GM23338 (cell line): ENCODE results near the gene PISD. TPM values are rescaled to one million over a fixed set of nuclear protein-coding genes. Genes with fewer than 3 reads are reported as not detected.
A peak's percentile ranks its signal among the peaks of the same experiment; 100 is the strongest.

Source experiments
- ATAC-seq: fragments of 200-7000 bp; cut with Tn5 transposase; 3 replicates; pipeline ENCODE4 v1.9.1; 2020
- DNase-seq: peaks from one replicate; pipeline ENCODE4 v3.0.0-alpha.2; 2015; ENCODE audit warnings: low spot score
- H2AFZ ChIP-seq: fragments of 200-600 bp; sonication (generic); 2 replicates; pipeline ENCODE4 v1.8.0; 2016; ENCODE audit warnings: antibody characterized with exemption, mild to moderate bottlenecking, moderate library complexity
- H3F3A ChIP-seq: fragments of 200-600 bp; sonication (generic); replicated peaks from 2 replicates; pipeline ENCODE4 v1.8.0; 2017; ENCODE audit warnings: antibody characterized with exemption, mixed run types, low read depth
- H3K27ac ChIP-seq: fragments of 200-600 bp; sonication (generic); 2 replicates; pipeline ENCODE4 v1.6.1; 2016; ENCODE audit warnings: low read depth
- H3K27me3 ChIP-seq: fragments of 200-600 bp; sonication (generic); 2 replicates; pipeline ENCODE4 v1.8.0; 2016; ENCODE audit warnings: mild to moderate bottlenecking, mixed run types, moderate library complexity; ENCODE audit not compliant: insufficient read depth
- H3K36me3 ChIP-seq: fragments of 200-600 bp; sonication (generic); 2 replicates; pipeline ENCODE4 v1.8.0; 2016; ENCODE audit warnings: mild to moderate bottlenecking; ENCODE audit not compliant: insufficient read depth
- H3K4me1 ChIP-seq: fragments of 200-600 bp; sonication (generic); 2 replicates; pipeline ENCODE4 v1.8.0; 2016; ENCODE audit warnings: mild to moderate bottlenecking, moderate library complexity; ENCODE audit not compliant: insufficient read depth
- H3K4me2 ChIP-seq: fragments of 200-600 bp; sonication (generic); 2 replicates; pipeline ENCODE4 v1.7.1; 2017; ENCODE audit warnings: mixed run types
- H3K4me3 ChIP-seq: fragments of 200-600 bp; sonication (generic); 2 replicates; pipeline ENCODE4 v1.6.1; 2016; ENCODE audit warnings: mixed run types
- H3K79me2 ChIP-seq: fragments of 200-600 bp; sonication (generic); replicated peaks from 2 replicates; pipeline ENCODE4 v1.8.0; 2017; ENCODE audit warnings: mild to moderate bottlenecking; ENCODE audit not compliant: insufficient read depth
- H3K9me2 ChIP-seq: fragments of 200-600 bp; sonication (generic); 2 replicates; pipeline ENCODE4 v1.8.0; 2017; ENCODE audit not compliant: insufficient read depth
- H4K20me1 ChIP-seq: fragments of 200-600 bp; sonication (generic); replicated peaks from 2 replicates; pipeline ENCODE4 v1.8.0; 2017; ENCODE audit warnings: mild to moderate bottlenecking; ENCODE audit not compliant: insufficient read depth
- H3K27ac Mint-ChIP-seq: 2 replicates; pipeline ENCODE4 v1.8.0; 2020; ENCODE audit warnings: inconsistent platforms, mild to moderate bottlenecking, moderate library complexity, mixed read lengths
- H3K27me3 Mint-ChIP-seq: 3 replicates; pipeline ENCODE4 v1.8.0; 2022; ENCODE audit warnings: low read depth, mild to moderate bottlenecking, moderate library complexity, mixed read lengths, inconsistent platforms; ENCODE audit not compliant: insufficient read depth, poor library complexity
- H3K36me3 Mint-ChIP-seq: 3 replicates; pipeline ENCODE4 v1.8.0; 2021; ENCODE audit warnings: low read depth, mild to moderate bottlenecking, inconsistent platforms, moderate library complexity, mixed read lengths
- H3K4me1 Mint-ChIP-seq: 3 replicates; pipeline ENCODE4 v1.8.0; 2020; ENCODE audit warnings: mild to moderate bottlenecking, inconsistent platforms, mixed read lengths
- H3K4me3 Mint-ChIP-seq: 3 replicates; pipeline ENCODE4 v1.8.0; 2021; ENCODE audit warnings: moderate library complexity, mild to moderate bottlenecking, inconsistent platforms, mixed read lengths
- H3K9me3 Mint-ChIP-seq: 3 replicates; pipeline ENCODE4 v1.8.0; 2020; ENCODE audit warnings: moderate library complexity, mild to moderate bottlenecking, inconsistent platforms, mixed read lengths
- CREB1 ChIP-seq: fragments of 250-450 bp; sonication (Bioruptor Pico); IDR thresholded peaks from 2 replicates; pipeline ENCODE4 v1.5.0; 2020; ENCODE audit warnings: low read depth, mild to moderate bottlenecking, moderate library complexity
- ETS1 ChIP-seq: IDR thresholded peaks from 2 replicates; pipeline ENCODE4 v1.6.1; 2016; ENCODE audit warnings: antibody characterized with exemption
- EZH2phosphoT487 ChIP-seq: fragments of 200-600 bp; sonication (generic); IDR thresholded peaks from one replicate; pipeline ENCODE4 v1.8.1; 2018; ENCODE audit warnings: antibody characterized with exemption; ENCODE audit not compliant: unreplicated experiment
- JUNB ChIP-seq: IDR thresholded peaks from one replicate; pipeline ENCODE4 v1.6.1; 2016; ENCODE audit warnings: antibody characterized with exemption; ENCODE audit not compliant: unreplicated experiment
- NANOG ChIP-seq: IDR thresholded peaks from 2 replicates; pipeline ENCODE4 v1.6.1; 2016; ENCODE audit warnings: antibody characterized with exemption, borderline replicate concordance
- ZNF114 ChIP-seq: fragments of 250-450 bp; sonication (Bioruptor Pico); IDR thresholded peaks from 2 replicates; pipeline ENCODE4 v1.5.0; 2020; ENCODE audit warnings: mild to moderate bottlenecking, moderate library complexity
- ZNF462 ChIP-seq: fragments of 250-450 bp; sonication (Bioruptor Pico); IDR thresholded peaks from 2 replicates; pipeline ENCODE4 v1.5.0; 2020; ENCODE audit warnings: mild to moderate bottlenecking, moderate library complexity
- polyA plus RNA-seq: library from polyadenylated mRNA; unstranded; fragments of >200 nt; fragmentation: Nextera tagmentation; extraction: Ambion mirVana; gene quantifications from 2 replicates; pipeline ENCODE4 v1.2.1, GENCODE V29; 2016
- total RNA-seq: library from RNA; depleted of rRNA; stranded (reverse); fragments of >200 nt; shearing (Covaris generic); gene quantifications from 2 replicates; pipeline ENCODE4 v1.2.3, GENCODE V29; 2014
- TF ChIP-seq, protein P1 (sequence below), 2 experiments: fragments of 200-600 bp in 1 of 2; sonication (generic) in 1 of 2; conservative IDR thresholded peaks; 2 replicates each; pipeline versions ENCODE4 v1.5.1 to v1.6.1; 2016 to 2017; ENCODE audit warnings: antibody characterized with exemption in 2 of 2, low read depth in 2 of 2, mild to moderate bottlenecking in 2 of 2, moderate library complexity in 1 of 2
- TF ChIP-seq, protein P2 (sequence below): IDR thresholded peaks from one replicate; pipeline ENCODE4 v1.6.1; 2018; ENCODE audit warnings: antibody characterized with exemption; ENCODE audit not compliant: unreplicated experiment

The PISD gene
- total and polyA plus RNA-seq, 2 experiments from 2014 or later = 43.1 to 54.5 TPM

GRCh38 chr22:31646186-31647019 is 15.6 kb downstream of the PISD start (continued):
- TF ChIP-seq ZNF462 (CRISPR knock-in tag) (no peak), EZH2phosphoT487 (no peak), ETS1 (no peak)

GRCh38 chr22:31639436-31640039 is 22.5 kb downstream of the PISD start:
- Histone ChIP-seq H2AFZ (no peak overlapping the region), H3K4me1 (peaks cover 4% of the 10 kb centered on the region; the same call in 1 of the 2 replicates), H3K27ac (0 out of 2 replicates have a peak overlapping the region, but pooled peaks have one; percentile 72), H3K9me2 (no peaks in the 10 kb centered on the region), H4K20me1 (peaks cover 17% of the 10 kb centered on the region), H3K79me2 (peaks cover 72% of the 10 kb centered on the region), H3F3A (no peaks in the 10 kb centered on the region), H3K4me3 (no peak overlapping the region), H3K27me3 (no peaks in the 10 kb centered on the region), H3K4me2 (no peak overlapping the region), H3K36me3 (no peaks in the 10 kb centered on the region)
- no peaks in the 10 kb centered on the region for H3K9me3 Mint-ChIP-seq
- no peak for ATAC-seq
- DNase-seq = no peak
- no peak overlapping the region for H3K4me3 Mint-ChIP-seq
- H3K4me1 Mint-ChIP-seq = peaks cover 14% of the 10 kb centered on the region; the same call in 2 of the 3 replicates
- peaks cover 4% of the 10 kb centered on the region for H3K27me3 Mint-ChIP-seq
- H3K36me3 Mint-ChIP-seq = peaks cover 28% of the 10 kb centered on the region
- H3K27ac Mint-ChIP-seq = 0 out of 2 replicates have a peak overlapping the region, but pooled peaks have one; percentile 27
- TF ChIP-seq CREB1 (CRISPR knock-in tag) (no peak), JUNB (no peak), NANOG (no peak), ZNF114 (CRISPR knock-in tag) (no peak)
- TF ChIP-seq, protein P1, sequence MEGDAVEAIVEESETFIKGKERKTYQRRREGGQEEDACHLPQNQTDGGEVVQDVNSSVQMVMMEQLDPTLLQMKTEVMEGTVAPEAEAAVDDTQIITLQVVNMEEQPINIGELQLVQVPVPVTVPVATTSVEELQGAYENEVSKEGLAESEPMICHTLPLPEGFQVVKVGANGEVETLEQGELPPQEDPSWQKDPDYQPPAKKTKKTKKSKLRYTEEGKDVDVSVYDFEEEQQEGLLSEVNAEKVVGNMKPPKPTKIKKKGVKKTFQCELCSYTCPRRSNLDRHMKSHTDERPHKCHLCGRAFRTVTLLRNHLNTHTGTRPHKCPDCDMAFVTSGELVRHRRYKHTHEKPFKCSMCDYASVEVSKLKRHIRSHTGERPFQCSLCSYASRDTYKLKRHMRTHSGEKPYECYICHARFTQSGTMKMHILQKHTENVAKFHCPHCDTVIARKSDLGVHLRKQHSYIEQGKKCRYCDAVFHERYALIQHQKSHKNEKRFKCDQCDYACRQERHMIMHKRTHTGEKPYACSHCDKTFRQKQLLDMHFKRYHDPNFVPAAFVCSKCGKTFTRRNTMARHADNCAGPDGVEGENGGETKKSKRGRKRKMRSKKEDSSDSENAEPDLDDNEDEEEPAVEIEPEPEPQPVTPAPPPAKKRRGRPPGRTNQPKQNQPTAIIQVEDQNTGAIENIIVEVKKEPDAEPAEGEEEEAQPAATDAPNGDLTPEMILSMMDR (conservative IDR thresholded peaks at IDR 0.05; ENCODE audit: low read depth in 2 of 2) = no peak
- TF ChIP-seq, protein P2, sequence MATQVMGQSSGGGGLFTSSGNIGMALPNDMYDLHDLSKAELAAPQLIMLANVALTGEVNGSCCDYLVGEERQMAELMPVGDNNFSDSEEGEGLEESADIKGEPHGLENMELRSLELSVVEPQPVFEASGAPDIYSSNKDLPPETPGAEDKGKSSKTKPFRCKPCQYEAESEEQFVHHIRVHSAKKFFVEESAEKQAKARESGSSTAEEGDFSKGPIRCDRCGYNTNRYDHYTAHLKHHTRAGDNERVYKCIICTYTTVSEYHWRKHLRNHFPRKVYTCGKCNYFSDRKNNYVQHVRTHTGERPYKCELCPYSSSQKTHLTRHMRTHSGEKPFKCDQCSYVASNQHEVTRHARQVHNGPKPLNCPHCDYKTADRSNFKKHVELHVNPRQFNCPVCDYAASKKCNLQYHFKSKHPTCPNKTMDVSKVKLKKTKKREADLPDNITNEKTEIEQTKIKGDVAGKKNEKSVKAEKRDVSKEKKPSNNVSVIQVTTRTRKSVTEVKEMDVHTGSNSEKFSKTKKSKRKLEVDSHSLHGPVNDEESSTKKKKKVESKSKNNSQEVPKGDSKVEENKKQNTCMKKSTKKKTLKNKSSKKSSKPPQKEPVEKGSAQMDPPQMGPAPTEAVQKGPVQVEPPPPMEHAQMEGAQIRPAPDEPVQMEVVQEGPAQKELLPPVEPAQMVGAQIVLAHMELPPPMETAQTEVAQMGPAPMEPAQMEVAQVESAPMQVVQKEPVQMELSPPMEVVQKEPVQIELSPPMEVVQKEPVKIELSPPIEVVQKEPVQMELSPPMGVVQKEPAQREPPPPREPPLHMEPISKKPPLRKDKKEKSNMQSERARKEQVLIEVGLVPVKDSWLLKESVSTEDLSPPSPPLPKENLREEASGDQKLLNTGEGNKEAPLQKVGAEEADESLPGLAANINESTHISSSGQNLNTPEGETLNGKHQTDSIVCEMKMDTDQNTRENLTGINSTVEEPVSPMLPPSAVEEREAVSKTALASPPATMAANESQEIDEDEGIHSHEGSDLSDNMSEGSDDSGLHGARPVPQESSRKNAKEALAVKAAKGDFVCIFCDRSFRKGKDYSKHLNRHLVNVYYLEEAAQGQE = no peak
